Measurements from ENCODE around the gene CP. TPM values are rescaled to one million over a fixed set of nuclear protein-coding genes. Genes with fewer than 3 reads are reported as not detected.

Gene CP
- total and polyA plus RNA-seq, 2 experiments from 2014 or later = 2.8 to 3.6 TPM

GRCh38 chr3:149174901-149175300 lies 46.7 kb downstream of the CP start:
- H3K9me2 ChIP-seq (ENCODE audit: insufficient read depth) = no peaks in the 10 kb centered on the region
- H3F3A ChIP-seq (replicated peaks; ENCODE audit: low read depth) = no peaks in the 10 kb centered on the region
- TF ChIP-seq NANOG (IDR thresholded peaks at IDR 0.05; ENCODE audit: borderline replicate concordance) = no peak
- peaks cover 84% of the 10 kb centered on the region for H3K36me3 Mint-ChIP-seq (ENCODE audit: low read depth)
- H3K27me3 ChIP-seq (ENCODE audit: insufficient read depth) = no peaks in the 10 kb centered on the region
- H3K27ac ChIP-seq (ENCODE audit: low read depth) = no peak overlapping the region
- no peak overlapping the region for H3K4me3 Mint-ChIP-seq
- no peak overlapping the region for H3K4me2 ChIP-seq
- H3K9me3 Mint-ChIP-seq = no peaks in the 10 kb centered on the region; the same call in 2 of the 3 replicates
- H3K4me3 ChIP-seq = no peak overlapping the region
- H3K4me1 Mint-ChIP-seq = no peaks in the 10 kb centered on the region; the same call in 2 of the 3 replicates
- H3K4me1 ChIP-seq (ENCODE audit: insufficient read depth) = no peaks in the 10 kb centered on the region
- no peak overlapping the region for H2AFZ ChIP-seq
- peaks cover 2% of the 10 kb centered on the region for H3K27me3 Mint-ChIP-seq (ENCODE audit: insufficient read depth, low read depth, poor library complexity)
- peaks cover 34% of the 10 kb centered on the region; the same call in 1 of the 2 replicates for H3K36me3 ChIP-seq (ENCODE audit: insufficient read depth)
- peak overlapping the region; percentile 77 for H3K27ac Mint-ChIP-seq
- ATAC-seq = no peak
- no peaks in the 10 kb centered on the region for H3K79me2 ChIP-seq (replicated peaks; ENCODE audit: insufficient read depth)
- no peak for DNase-seq (ENCODE audit: low spot score)
- no peaks in the 10 kb centered on the region for H4K20me1 ChIP-seq (replicated peaks; ENCODE audit: insufficient read depth)

DNA sequence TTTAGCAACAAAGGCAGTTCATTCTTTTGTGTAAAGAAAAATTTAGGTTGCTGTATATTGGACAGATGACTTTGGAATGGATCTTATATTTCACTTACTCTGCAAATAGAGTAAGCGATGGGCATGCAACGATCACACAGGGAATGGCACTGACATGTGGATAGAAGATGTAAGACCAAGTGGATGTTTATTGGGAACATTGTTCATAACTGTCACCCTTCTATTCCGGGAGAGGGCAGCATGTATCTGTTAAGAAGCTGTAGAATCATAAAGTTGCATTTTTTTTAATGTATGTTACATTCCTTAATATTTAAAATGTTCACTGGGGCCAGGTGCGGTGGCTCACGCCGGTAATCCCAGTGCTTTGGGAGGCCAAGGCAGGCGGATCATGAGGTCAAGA lies 51.0 kb downstream of the CP start:
- Histone ChIP-seq H3K9me2 (ENCODE audit: insufficient read depth) (no peaks in the 10 kb centered on the region), H3K27ac (ENCODE audit: low read depth) (no peak overlapping the region), H3K36me3 (ENCODE audit: insufficient read depth) (peaks cover 41% of the 10 kb centered on the region; the same call in 1 of the 2 replicates), H3K27me3 (ENCODE audit: insufficient read depth) (no peaks in the 10 kb centered on the region), H3K4me2 (no peak overlapping the region), H4K20me1 (replicated peaks; ENCODE audit: insufficient read depth) (no peaks in the 10 kb centered on the region), H3F3A (replicated peaks; ENCODE audit: low read depth) (no peaks in the 10 kb centered on the region), H2AFZ (no peak overlapping the region), H3K4me3 (no peak overlapping the region), H3K4me1 (ENCODE audit: insufficient read depth) (no peaks in the 10 kb centered on the region), H3K79me2 (replicated peaks; ENCODE audit: insufficient read depth) (no peaks in the 10 kb centered on the region)
- Mint-ChIP-seq H3K9me3 (no peaks in the 10 kb centered on the region), H3K27me3 (ENCODE audit: insufficient read depth, low read depth, poor library complexity) (peaks cover 2% of the 10 kb centered on the region), H3K36me3 (ENCODE audit: low read depth) (peaks cover 91% of the 10 kb centered on the region), H3K27ac (no peak overlapping the region), H3K4me3 (no peak overlapping the region), H3K4me1 (no peaks in the 10 kb centered on the region)
- ATAC-seq (no peak), DNase-seq (ENCODE audit: low spot score) (no peak)
- no peak for TF ChIP-seq POLR2AphosphoS5 (IDR thresholded peaks at IDR 0.05; ENCODE audit: low read depth)
- TF ChIP-seq ZNF331 (CRISPR knock-in tag; IDR thresholded peaks at IDR 0.05; ENCODE audit: low read depth) = no peak
- no peak for TF ChIP-seq EZH2 (IDR thresholded peaks at IDR 0.05; ENCODE audit: low read depth, unreplicated experiment)
- no peak for TF ChIP-seq CTCF (conservative IDR thresholded peaks at IDR 0.05; ENCODE audit: low read depth in 2 of 2)
- no peak for TF ChIP-seq CREB1 (CRISPR knock-in tag; IDR thresholded peaks at IDR 0.05; ENCODE audit: low read depth)
- TF ChIP-seq EZH2phosphoT487 (IDR thresholded peaks at IDR 0.05; ENCODE audit: unreplicated experiment) = no peak
- TF ChIP-seq, protein P1, sequence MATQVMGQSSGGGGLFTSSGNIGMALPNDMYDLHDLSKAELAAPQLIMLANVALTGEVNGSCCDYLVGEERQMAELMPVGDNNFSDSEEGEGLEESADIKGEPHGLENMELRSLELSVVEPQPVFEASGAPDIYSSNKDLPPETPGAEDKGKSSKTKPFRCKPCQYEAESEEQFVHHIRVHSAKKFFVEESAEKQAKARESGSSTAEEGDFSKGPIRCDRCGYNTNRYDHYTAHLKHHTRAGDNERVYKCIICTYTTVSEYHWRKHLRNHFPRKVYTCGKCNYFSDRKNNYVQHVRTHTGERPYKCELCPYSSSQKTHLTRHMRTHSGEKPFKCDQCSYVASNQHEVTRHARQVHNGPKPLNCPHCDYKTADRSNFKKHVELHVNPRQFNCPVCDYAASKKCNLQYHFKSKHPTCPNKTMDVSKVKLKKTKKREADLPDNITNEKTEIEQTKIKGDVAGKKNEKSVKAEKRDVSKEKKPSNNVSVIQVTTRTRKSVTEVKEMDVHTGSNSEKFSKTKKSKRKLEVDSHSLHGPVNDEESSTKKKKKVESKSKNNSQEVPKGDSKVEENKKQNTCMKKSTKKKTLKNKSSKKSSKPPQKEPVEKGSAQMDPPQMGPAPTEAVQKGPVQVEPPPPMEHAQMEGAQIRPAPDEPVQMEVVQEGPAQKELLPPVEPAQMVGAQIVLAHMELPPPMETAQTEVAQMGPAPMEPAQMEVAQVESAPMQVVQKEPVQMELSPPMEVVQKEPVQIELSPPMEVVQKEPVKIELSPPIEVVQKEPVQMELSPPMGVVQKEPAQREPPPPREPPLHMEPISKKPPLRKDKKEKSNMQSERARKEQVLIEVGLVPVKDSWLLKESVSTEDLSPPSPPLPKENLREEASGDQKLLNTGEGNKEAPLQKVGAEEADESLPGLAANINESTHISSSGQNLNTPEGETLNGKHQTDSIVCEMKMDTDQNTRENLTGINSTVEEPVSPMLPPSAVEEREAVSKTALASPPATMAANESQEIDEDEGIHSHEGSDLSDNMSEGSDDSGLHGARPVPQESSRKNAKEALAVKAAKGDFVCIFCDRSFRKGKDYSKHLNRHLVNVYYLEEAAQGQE (IDR thresholded peaks at IDR 0.05; ENCODE audit: unreplicated experiment) = no peak
